Endodermal cell (in vitro differentiated cells): ENCODE measurements around the gene TMPRSS11E. TPM values are rescaled to one million over a fixed set of nuclear protein-coding genes. Genes with fewer than 3 reads are reported as not detected.

ENCODE experiments used
- DNase-seq: peaks from one replicate; pipeline ENCODE4 v3.0.0-alpha.2; 2017
- H3K27ac ChIP-seq: 2 replicates; pipeline ENCODE4 v1.5.1; 2013; ENCODE audit warnings: mild to moderate bottlenecking, low read depth, low read length, moderate library complexity
- H3K27me3 ChIP-seq: 2 replicates; pipeline ENCODE4 v1.6.1; 2013; ENCODE audit warnings: mild to moderate bottlenecking, low read length, moderate library complexity; ENCODE audit not compliant: insufficient read depth, control insufficient read depth, poor library complexity, severe bottlenecking
- H3K36me3 ChIP-seq: 2 replicates; pipeline ENCODE4 v1.7.0; 2013; ENCODE audit warnings: mild to moderate bottlenecking, low read length, moderate library complexity; ENCODE audit not compliant: control insufficient read depth, insufficient read depth
- H3K4me1 ChIP-seq: one replicate; pipeline ENCODE4 v1.7.0; 2013; ENCODE audit warnings: low read length; ENCODE audit not compliant: control insufficient read depth, insufficient read depth
- H3K4me3 ChIP-seq: 2 replicates; pipeline ENCODE4 v1.5.1; 2013; ENCODE audit warnings: mild to moderate bottlenecking, low read length, moderate library complexity
- H3K9ac ChIP-seq: 2 replicates; pipeline ENCODE4 v1.6.1; 2013; ENCODE audit warnings: mild to moderate bottlenecking, low read length, moderate library complexity; ENCODE audit not compliant: poor library complexity, severe bottlenecking; ENCODE audit errors: extremely low read depth
- H3K9me3 ChIP-seq: 2 replicates; pipeline ENCODE4 v1.6.1; 2013; ENCODE audit warnings: mild to moderate bottlenecking, low read length, moderate library complexity; ENCODE audit not compliant: control insufficient read depth
- H3K27ac Mint-ChIP-seq: 2 replicates; pipeline ENCODE4 v1.8.0; 2020; ENCODE audit warnings: mixed read lengths
- H3K27me3 Mint-ChIP-seq: 2 replicates; pipeline ENCODE4 v1.8.0; 2021; ENCODE audit warnings: mild to moderate bottlenecking, mixed read lengths; ENCODE audit not compliant: insufficient read depth
- H3K36me3 Mint-ChIP-seq: 2 replicates; pipeline ENCODE4 v1.8.0; 2020; ENCODE audit warnings: low read depth, mixed read lengths
- H3K4me1 Mint-ChIP-seq: 2 replicates; pipeline ENCODE4 v1.8.0; 2020; ENCODE audit warnings: mixed read lengths
- H3K4me3 Mint-ChIP-seq: 2 replicates; pipeline ENCODE4 v1.8.0; 2020; ENCODE audit warnings: mild to moderate bottlenecking, moderate library complexity, mixed read lengths
- H3K9me3 Mint-ChIP-seq: 2 replicates; pipeline ENCODE4 v1.8.0; 2020; ENCODE audit warnings: mild to moderate bottlenecking, mixed read lengths
- WGBS, 2 experiments: methylation state at CpG; one replicate each; pipeline versions ENCODE4 v1.1.5 to v1.1.7; 2013; ENCODE audit warnings: missing lambda C conversion rate in 2 of 2, mixed read lengths in 1 of 2; ENCODE audit not compliant: insufficient coverage in 1 of 2, insufficient read length in 1 of 2; 5-methylcytosine and 5-hydroxymethylcytosine counted together
- total RNA-seq, 2 donors: library from RNA; stranded (reverse); fragmentation: NEBNext Ultra II Directional in 1 of 2; extraction: Animal tissue kit (Norgen Biotek cat#: 25700) in 1 of 2; gene quantifications; 2 replicates in 1 of 2; 3 replicates in 1 of 2; pipeline ENCODE4 v1.2.1, GENCODE V29; 2021
- TF ChIP-seq, protein P1 (sequence below): fragments of 200-600 bp; sonication (generic); conservative IDR thresholded peaks from 2 replicates; pipeline ENCODE4 v1.5.0; 2021; ENCODE audit warnings: antibody characterized with exemption, mild to moderate bottlenecking

The TMPRSS11E gene
- total RNA-seq, 2 donors from 2014 or later: 4.4 to 11.1 TPM

DNA sequence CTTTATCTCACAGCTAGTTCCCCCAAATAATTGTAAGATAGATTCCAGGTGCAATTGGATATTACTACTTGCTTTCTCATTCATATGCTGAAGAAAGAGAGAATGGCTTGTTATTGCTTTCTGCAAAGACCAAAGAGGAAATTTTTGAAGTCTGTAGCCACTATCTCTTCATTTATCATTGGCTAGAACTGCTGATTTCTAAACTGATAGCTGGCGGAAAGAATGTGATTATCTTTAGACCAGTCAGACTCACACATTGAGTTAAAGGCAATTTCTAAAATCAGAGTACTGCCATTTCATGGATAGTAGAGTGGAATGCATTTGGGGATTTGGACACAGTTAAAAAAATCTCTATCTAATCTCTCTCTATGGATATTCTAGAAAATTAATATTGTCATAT, 12.4 kb upstream of the TMPRSS11E start:
- WGBS, 2 experiments: 79% methylated on average over 1 of the region's 1 CpG; no CpG with 5 or more reads in 1 of the 2 experiments
- Histone ChIP-seq H3K4me3 (peak overlapping the region; percentile 36), H3K4me1 (no peaks in the 10 kb centered on the region), H3K27ac (no peak overlapping the region), H3K9me3 (peaks cover 16% of the 10 kb centered on the region), H3K9ac (no peak overlapping the region), H3K27me3 (no peaks in the 10 kb centered on the region), H3K36me3 (no peaks in the 10 kb centered on the region)
- H3K4me3 Mint-ChIP-seq: no peak overlapping the region
- H3K27ac Mint-ChIP-seq: no peak overlapping the region
- H3K36me3 Mint-ChIP-seq: peaks cover 10% of the 10 kb centered on the region
- TF ChIP-seq, protein P1, sequence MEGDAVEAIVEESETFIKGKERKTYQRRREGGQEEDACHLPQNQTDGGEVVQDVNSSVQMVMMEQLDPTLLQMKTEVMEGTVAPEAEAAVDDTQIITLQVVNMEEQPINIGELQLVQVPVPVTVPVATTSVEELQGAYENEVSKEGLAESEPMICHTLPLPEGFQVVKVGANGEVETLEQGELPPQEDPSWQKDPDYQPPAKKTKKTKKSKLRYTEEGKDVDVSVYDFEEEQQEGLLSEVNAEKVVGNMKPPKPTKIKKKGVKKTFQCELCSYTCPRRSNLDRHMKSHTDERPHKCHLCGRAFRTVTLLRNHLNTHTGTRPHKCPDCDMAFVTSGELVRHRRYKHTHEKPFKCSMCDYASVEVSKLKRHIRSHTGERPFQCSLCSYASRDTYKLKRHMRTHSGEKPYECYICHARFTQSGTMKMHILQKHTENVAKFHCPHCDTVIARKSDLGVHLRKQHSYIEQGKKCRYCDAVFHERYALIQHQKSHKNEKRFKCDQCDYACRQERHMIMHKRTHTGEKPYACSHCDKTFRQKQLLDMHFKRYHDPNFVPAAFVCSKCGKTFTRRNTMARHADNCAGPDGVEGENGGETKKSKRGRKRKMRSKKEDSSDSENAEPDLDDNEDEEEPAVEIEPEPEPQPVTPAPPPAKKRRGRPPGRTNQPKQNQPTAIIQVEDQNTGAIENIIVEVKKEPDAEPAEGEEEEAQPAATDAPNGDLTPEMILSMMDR: no peak
- peaks cover 5% of the 10 kb centered on the region for H3K4me1 Mint-ChIP-seq
- H3K9me3 Mint-ChIP-seq: peaks cover 10% of the 10 kb centered on the region
- no peak for DNase-seq
- H3K27me3 Mint-ChIP-seq: no peaks in the 10 kb centered on the region

DNA sequence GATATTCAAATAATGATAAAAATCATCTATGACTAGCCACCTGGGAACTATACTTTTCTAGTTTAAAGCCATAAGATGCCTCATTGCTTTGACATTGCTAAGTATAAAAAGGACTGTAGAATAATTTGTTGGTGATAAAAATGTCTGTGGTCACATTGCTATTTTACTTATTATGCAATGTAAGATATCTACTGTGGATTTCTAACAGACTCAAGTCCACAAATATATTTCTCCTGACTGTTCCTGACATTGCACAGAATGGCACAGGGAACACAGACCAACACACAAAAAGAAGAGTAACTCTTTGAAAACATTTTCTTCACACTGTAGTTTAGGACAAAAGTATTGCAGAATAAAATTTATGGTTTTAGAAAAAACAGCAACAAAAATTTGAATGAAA, 2.2 kb upstream of the TMPRSS11E start:
- no peak overlapping the region for H3K4me3 Mint-ChIP-seq

DNA sequence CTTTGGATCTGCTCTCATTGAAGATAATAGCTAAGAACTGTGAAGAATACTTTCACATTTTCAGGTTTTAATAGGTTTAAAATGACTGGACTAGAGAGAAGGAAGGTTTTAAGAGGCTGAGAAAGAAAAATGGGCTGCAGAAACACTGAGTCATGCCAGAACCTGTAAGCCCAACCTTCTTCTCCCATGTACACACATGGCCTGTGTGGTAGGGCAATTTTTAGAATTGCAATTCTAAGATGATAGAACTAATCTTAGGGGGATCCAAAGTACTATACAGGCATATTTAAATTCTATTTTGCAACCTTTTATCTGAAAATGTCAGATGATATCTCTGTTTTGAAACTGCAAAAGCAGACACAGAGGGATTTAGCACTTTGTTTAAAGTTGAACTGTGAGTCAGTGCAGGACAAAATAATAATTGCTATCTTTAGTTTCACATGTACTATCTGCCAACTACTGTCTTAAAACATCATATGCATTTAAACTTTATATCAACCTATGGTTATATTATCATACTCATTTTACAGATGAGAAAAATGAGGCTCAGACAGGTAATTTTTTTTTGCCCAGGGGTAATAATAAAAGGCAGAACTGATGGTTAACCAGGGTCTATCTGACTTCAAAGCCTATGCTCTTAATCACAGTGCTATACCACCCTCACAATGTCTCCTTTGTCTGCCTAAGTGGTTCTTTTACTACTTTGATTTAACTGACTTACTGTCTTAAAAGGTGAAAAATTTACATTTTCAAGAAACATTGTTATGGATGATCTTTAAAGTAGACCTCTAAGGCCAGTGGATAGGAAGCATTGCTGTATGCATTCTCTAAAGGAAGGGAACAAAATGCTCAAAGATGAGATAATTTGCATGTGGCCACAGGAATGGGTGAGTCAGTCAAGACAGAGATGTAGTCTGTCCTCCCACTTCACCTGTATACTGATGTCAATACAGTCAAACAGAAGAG, 4.3 kb downstream of the TMPRSS11E start:
- Histone ChIP-seq H3K4me1 (no peaks in the 10 kb centered on the region), H3K36me3 (no peaks in the 10 kb centered on the region), H3K27ac (no peak overlapping the region), H3K4me3 (no peak overlapping the region), H3K9me3 (no peaks in the 10 kb centered on the region), H3K9ac (no peak overlapping the region), H3K27me3 (no peaks in the 10 kb centered on the region)
- H3K4me3 Mint-ChIP-seq: no peak overlapping the region
- peaks cover 26% of the 10 kb centered on the region for H3K4me1 Mint-ChIP-seq
- peak overlapping the region; percentile 12 for H3K27ac Mint-ChIP-seq
- no peaks in the 10 kb centered on the region for H3K9me3 Mint-ChIP-seq
- DNase-seq: no peak
- no peaks in the 10 kb centered on the region for H3K27me3 Mint-ChIP-seq
- H3K36me3 Mint-ChIP-seq: no peaks in the 10 kb centered on the region
- TF ChIP-seq, protein P1: no peak

More for the DNA sequence above, 2.2 kb upstream of the TMPRSS11E start:
- Histone ChIP-seq H3K27ac (no peak overlapping the region), H3K27me3 (no peaks in the 10 kb centered on the region), H3K36me3 (no peaks in the 10 kb centered on the region), H3K4me1 (no peaks in the 10 kb centered on the region), H3K9ac (no peak overlapping the region), H3K9me3 (no peaks in the 10 kb centered on the region), H3K4me3 (no peak overlapping the region)
- H3K27me3 Mint-ChIP-seq: no peaks in the 10 kb centered on the region
- TF ChIP-seq, protein P1: no peak
- H3K9me3 Mint-ChIP-seq: peaks cover 6% of the 10 kb centered on the region
- H3K4me1 Mint-ChIP-seq: peaks cover 17% of the 10 kb centered on the region
- DNase-seq: no peak
- no peak overlapping the region for H3K27ac Mint-ChIP-seq
- peaks cover 6% of the 10 kb centered on the region for H3K36me3 Mint-ChIP-seq
